Ovary (tissue), 3 donors: ENCODE measurements around the gene PIK3R6.

Experiments used
- CTCF ChIP-seq, 3 donors: fragments of 450-650 bp in 2 of 3; fragments of 200-600 bp in 1 of 3; IDR thresholded peaks; one replicate each; pipeline versions ENCODE4 v1.5.1 to v1.8.0; 2016 to 2022; ENCODE audit warnings: antibody characterized with exemption in 3 of 3, mild to moderate bottlenecking in 1 of 3
- EP300 ChIP-seq: sonication (generic); formaldehyde crosslinking; IDR thresholded peaks from one replicate; pipeline ENCODE4 v1.6.1; 2017; ENCODE audit warnings: antibody characterized with exemption
- POLR2A ChIP-seq: fragments of 450-650 bp; IDR thresholded peaks from one replicate; pipeline ENCODE4 v1.6.1; 2017; ENCODE audit warnings: antibody characterized with exemption, mild to moderate bottlenecking, moderate library complexity
- donor health status: DM: no; HTN: no; CAD: no.

DNA sequence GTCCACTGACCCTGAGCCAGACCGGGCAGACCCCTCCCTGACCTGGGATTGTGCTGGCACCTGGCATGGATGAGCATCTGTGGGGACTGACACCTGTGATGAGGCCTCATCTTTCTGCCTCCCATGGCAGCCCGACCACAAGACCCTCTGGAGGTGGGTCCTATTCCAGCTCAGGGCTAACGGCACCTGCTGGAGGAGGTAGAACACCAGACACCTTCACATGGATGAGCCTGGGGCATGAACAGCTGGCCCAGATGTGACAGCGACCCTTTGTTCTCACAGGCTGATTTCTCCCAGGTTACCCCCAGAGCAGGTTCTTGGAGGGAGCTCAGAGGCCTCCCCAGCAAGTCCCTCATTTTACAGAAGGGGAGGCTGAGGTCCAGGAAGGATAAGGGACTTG is 46.4 kb upstream of the PIK3R6 start:
- TF ChIP-seq CTCF (IDR thresholded peaks at IDR 0.05) (no peak), POLR2A (no peak), EP300 (no peak)
